Fibroblast of skin of abdomen (primary cell): Measurements from ENCODE around the gene CNIH2.

ENCODE experiments used
- DNase-seq: peaks from one replicate; pipeline ENCODE4 v3.0.0-alpha.2; 2013

The CNIH2 gene

DNA sequence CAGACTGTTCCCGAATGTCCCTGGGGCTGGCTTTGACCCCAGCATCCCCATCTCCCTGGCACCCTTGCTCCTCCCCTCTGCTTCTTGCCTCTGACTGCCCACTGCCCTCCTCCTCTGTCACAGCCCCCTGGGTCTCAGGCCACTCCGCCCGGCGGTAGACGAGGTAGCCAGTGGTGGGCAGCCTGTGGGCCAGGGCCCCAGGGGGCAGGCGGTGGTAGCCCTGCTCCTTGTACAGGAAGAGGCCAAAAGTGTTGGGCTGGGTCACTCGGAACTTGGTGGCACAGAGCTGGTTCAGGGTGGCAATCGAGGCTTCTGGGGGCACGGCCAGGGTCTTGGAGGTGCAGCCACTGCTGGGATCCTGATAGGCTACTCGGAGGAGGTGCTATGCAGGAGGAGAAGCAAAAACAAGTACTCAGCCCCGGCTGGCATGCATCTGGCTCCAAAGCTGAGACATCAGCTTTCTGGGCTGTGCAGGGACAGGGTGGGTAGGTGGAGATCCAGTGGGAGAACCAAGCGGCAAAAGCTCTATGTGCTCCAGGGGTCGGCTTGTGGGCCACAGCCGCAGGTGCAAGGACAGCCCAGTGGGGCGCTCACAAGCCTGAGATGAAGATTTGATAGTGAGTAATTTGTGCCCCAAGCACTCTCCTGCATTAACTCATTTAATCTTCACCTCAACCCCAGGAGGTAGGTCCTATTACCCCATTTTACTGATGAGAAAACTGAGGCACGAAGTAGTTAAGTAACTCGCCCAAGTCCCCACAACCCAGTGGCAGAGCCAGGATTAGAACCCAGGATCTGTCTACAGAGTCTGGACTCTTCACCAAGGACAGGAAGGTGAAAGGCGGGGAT lies 54.6 kb downstream of the CNIH2 start:
- DNase-seq = no peak

GRCh38 chr11:66333220-66333877 lies 55.4 kb downstream of the CNIH2 start:
- no peak for DNase-seq
